SU-DHL-6 (cell line): Measurements from ENCODE around the gene ATF7IP.

Source experiments
- H2AFZ ChIP-seq: fragments of 200-600 bp; sonication (generic); 2 replicates; pipeline ENCODE4 v1.6.1; 2014; ENCODE audit warnings: low read depth, mild to moderate bottlenecking, moderate library complexity, mixed read lengths, antibody characterized with exemption, low read length; ENCODE audit not compliant: severe bottlenecking
- H3F3A ChIP-seq: fragments of 200-600 bp; shearing (Covaris generic); 2 replicates; pipeline ENCODE4 v1.6.0; 2016; ENCODE audit warnings: antibody characterized with exemption, mild to moderate bottlenecking; ENCODE audit not compliant: insufficient read depth
- H3K27ac ChIP-seq: fragments of 200-600 bp; sonication (generic); 2 replicates; pipeline ENCODE4 v1.5.1; 2016; ENCODE audit warnings: low read depth, mild to moderate bottlenecking, low read length, moderate library complexity, mixed read lengths
- H3K27me3 ChIP-seq: fragments of 200-600 bp; sonication (generic), shearing (Covaris generic); 2 replicates; pipeline ENCODE4 v1.6.0; 2014; ENCODE audit warnings: mild to moderate bottlenecking, low read length
- H3K36me3 ChIP-seq: fragments of 200-600 bp; sonication (generic); 2 replicates; pipeline ENCODE4 v1.6.1; 2014; ENCODE audit warnings: mild to moderate bottlenecking, low read length, mixed read lengths
- H3K4me2 ChIP-seq: fragments of 300-600, 200-600 bp; shearing (Covaris generic), sonication (generic); 2 replicates; pipeline ENCODE4 v1.6.0; 2014; ENCODE audit warnings: low read length, low read depth, mild to moderate bottlenecking; ENCODE audit not compliant: poor library complexity, severe bottlenecking
- H3K4me3 ChIP-seq: fragments of 200-600 bp; sonication (generic); 2 replicates; pipeline ENCODE4 v1.5.1; 2014; ENCODE audit warnings: antibody characterized with exemption, low read length, mild to moderate bottlenecking, mixed read lengths; ENCODE audit not compliant: insufficient read depth, poor library complexity, severe bottlenecking
- H3K79me2 ChIP-seq: fragments of 200-600 bp; sonication (generic); 2 replicates; pipeline ENCODE4 v1.6.1; 2014; ENCODE audit warnings: mild to moderate bottlenecking, low read length, moderate library complexity; ENCODE audit not compliant: insufficient read depth
- H3K9ac ChIP-seq: fragments of 200-600 bp; sonication (generic); 2 replicates; pipeline ENCODE4 v1.7.0; 2014; ENCODE audit warnings: mild to moderate bottlenecking, low read length
- H3K9me2 ChIP-seq: fragments of 200-600 bp; sonication (generic); replicated peaks from 2 replicates; pipeline ENCODE4 v1.6.1; 2014; ENCODE audit warnings: low read length; ENCODE audit not compliant: insufficient read depth
- H3K9me3 ChIP-seq: fragments of 200-600 bp; sonication (generic); 2 replicates; pipeline ENCODE4 v1.6.1; 2014; ENCODE audit warnings: low read length, mixed read lengths; ENCODE audit not compliant: insufficient read depth
- H4K20me1 ChIP-seq: fragments of 200-600 bp; sonication (generic); 2 replicates; pipeline ENCODE4 v1.6.1; 2014; ENCODE audit warnings: low read depth, mild to moderate bottlenecking, antibody characterized with exemption, low read length, moderate library complexity, mixed read lengths
- CTCF ChIP-seq: fragments of 200-600 bp; sonication (generic); IDR thresholded peaks from one replicate; pipeline ENCODE4 v1.5.1; 2017; ENCODE audit warnings: antibody characterized with exemption, mild to moderate bottlenecking, low read length, moderate library complexity; ENCODE audit not compliant: insufficient read depth, poor library complexity, severe bottlenecking
- EZH2phosphoT487 ChIP-seq: fragments of 200-600 bp; sonication (generic), shearing (Covaris generic); conservative IDR thresholded peaks from 2 replicates; pipeline ENCODE4 v1.6.1; 2018; ENCODE audit warnings: mild to moderate bottlenecking, antibody characterized with exemption, low read length, moderate library complexity, mixed read lengths

The ATF7IP gene

GRCh38 chr12:14473707-14474287 is 108.3 kb downstream of the ATF7IP start:
- Histone ChIP-seq H4K20me1 (no peaks in the 10 kb centered on the region), H3K36me3 (peaks cover 69% of the 10 kb centered on the region), H3K9me2 (no peaks in the 10 kb centered on the region), H2AFZ (no peak overlapping the region), H3K4me2 (no peak overlapping the region), H3K4me3 (no peak overlapping the region), H3K79me2 (no peaks in the 10 kb centered on the region), H3K9ac (no peak overlapping the region), H3K27ac (no peak overlapping the region), H3K27me3 (no peaks in the 10 kb centered on the region), H3K9me3 (peaks cover 5% of the 10 kb centered on the region; the same call in 1 of the 2 replicates), H3F3A (no peaks in the 10 kb centered on the region)
- TF ChIP-seq CTCF (no peak), EZH2phosphoT487 (no peak)

GRCh38 chr12:14479004-14479403 is 113.5 kb downstream of the ATF7IP start:
- no peak for TF ChIP-seq EZH2phosphoT487
- no peak for TF ChIP-seq CTCF
- no peak overlapping the region for H3K27ac ChIP-seq
- H3K9me3 ChIP-seq = no peaks in the 10 kb centered on the region
- H2AFZ ChIP-seq = no peak overlapping the region
- H3K9me2 ChIP-seq = no peaks in the 10 kb centered on the region
- peaks cover 33% of the 10 kb centered on the region for H3K36me3 ChIP-seq
- no peaks in the 10 kb centered on the region for H4K20me1 ChIP-seq
- H3K4me2 ChIP-seq = no peak overlapping the region
- H3F3A ChIP-seq = no peaks in the 10 kb centered on the region
- H3K79me2 ChIP-seq = no peaks in the 10 kb centered on the region
- H3K4me3 ChIP-seq = no peak overlapping the region
- no peaks in the 10 kb centered on the region for H3K27me3 ChIP-seq
- H3K9ac ChIP-seq = no peak overlapping the region

- Histone ChIP-seq H3K9ac (no peak overlapping the region), H2AFZ (no peak overlapping the region), H4K20me1 (no peaks in the 10 kb centered on the region), H3K27me3 (no peaks in the 10 kb centered on the region), H3K4me3 (no peak overlapping the region), H3K9me3 (no peaks in the 10 kb centered on the region), H3F3A (no peaks in the 10 kb centered on the region), H3K79me2 (no peaks in the 10 kb centered on the region), H3K36me3 (peaks cover 18% of the 10 kb centered on the region), H3K27ac (no peak overlapping the region), H3K4me2 (no peak overlapping the region), H3K9me2 (no peaks in the 10 kb centered on the region)
- TF ChIP-seq CTCF = no peak
- no peak for TF ChIP-seq EZH2phosphoT487
Measured at GRCh38 chr12:14481201-14481600, 115.7 kb downstream of the ATF7IP start.
